ENCODE measurements around the gene ATMIN.

DNA sequence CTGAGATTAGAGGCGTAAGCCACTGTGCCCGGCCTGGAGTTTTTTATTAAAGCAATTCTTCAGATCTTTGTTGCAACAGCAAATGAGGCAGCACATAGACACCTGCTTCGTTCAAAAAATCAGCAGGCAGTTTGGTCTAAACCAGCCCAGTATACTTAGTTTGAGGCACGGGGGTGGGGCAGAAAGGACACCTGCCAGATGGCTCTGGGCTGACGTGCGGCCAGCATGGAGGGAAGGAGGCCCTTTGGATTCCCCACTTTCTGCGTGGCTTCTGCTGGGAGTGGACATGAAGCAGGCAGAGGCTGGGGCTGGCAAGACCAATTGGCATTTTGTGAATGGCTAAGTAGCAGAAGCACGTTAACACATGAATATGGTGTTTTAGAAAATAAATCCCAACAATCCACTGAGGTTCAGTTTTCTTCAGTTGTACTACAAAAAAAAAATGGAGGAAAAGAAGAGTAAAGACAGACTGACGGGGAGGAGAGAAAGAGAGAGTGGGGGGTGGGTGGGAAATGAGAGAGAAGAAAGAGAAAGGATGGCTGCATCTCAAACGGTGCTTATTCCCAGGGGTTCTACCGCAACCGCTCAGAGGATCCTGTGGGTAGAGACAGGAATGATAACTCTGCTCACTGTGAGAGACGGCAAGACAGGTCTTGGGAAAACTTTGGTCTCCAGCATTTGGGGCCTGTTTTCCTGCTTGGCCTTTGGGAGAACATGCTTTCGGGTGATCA lies 25.1 kb downstream of the ATMIN start:
- no peak for TF ChIP-seq POLR2A (IDR thresholded peaks at IDR 0.05)
- TF ChIP-seq, protein P1, sequence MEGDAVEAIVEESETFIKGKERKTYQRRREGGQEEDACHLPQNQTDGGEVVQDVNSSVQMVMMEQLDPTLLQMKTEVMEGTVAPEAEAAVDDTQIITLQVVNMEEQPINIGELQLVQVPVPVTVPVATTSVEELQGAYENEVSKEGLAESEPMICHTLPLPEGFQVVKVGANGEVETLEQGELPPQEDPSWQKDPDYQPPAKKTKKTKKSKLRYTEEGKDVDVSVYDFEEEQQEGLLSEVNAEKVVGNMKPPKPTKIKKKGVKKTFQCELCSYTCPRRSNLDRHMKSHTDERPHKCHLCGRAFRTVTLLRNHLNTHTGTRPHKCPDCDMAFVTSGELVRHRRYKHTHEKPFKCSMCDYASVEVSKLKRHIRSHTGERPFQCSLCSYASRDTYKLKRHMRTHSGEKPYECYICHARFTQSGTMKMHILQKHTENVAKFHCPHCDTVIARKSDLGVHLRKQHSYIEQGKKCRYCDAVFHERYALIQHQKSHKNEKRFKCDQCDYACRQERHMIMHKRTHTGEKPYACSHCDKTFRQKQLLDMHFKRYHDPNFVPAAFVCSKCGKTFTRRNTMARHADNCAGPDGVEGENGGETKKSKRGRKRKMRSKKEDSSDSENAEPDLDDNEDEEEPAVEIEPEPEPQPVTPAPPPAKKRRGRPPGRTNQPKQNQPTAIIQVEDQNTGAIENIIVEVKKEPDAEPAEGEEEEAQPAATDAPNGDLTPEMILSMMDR (IDR thresholded peaks at IDR 0.05) = no peak

Data from body of pancreas (tissue), 4 donors.